GM21528 (cell line): ENCODE data around the gene DNM2.
"Not testable (repeated sequence)": the region's sequence is repeated elsewhere in the genome, so short reads cannot be mapped to it uniquely, and the experiment has no call there.

Experiments
- ATAC-seq: cut with Tn5 transposase; IDR thresholded peaks from one replicate; pipeline ENCODE4 v1.9.1; 2021; ENCODE audit warnings: mild to moderate bottlenecking, moderate library complexity; ENCODE audit not compliant: unreplicated experiment, low FRiP score

The DNM2 gene

GRCh38 chr19:10717356-10718204, at the start of gene DNM2:
TSS of gene DNM2 (plus strand) at chr19:10718079. CDS start at chr19:10718243, 164 bp downstream.
- peak; percentile 82 for ATAC-seq

- ATAC-seq: no peak
These were observed 48.6 kb upstream of the DNM2 start for GRCh38 chr19:10669246-10669645.

DNA sequence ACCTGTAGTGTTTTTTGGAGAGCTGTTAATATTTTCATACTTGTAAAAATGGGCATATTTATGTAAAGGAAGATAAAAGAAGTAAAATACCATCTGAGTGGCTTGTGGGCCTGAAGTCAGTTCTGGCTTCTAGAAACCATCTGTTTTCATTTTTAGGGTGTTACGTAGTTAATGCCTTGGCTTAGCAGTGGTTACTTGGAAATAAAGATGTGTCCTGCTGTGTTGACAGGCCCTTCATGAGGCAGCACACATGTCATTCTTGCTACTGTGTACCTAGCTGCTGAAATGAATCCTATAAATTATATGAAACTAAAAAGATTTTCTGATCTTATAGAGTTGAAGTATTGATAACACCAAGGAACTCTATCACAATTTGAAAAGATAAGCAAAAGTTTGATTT, 47.7 kb upstream of the DNM2 start:
- ATAC-seq: no peak

DNA sequence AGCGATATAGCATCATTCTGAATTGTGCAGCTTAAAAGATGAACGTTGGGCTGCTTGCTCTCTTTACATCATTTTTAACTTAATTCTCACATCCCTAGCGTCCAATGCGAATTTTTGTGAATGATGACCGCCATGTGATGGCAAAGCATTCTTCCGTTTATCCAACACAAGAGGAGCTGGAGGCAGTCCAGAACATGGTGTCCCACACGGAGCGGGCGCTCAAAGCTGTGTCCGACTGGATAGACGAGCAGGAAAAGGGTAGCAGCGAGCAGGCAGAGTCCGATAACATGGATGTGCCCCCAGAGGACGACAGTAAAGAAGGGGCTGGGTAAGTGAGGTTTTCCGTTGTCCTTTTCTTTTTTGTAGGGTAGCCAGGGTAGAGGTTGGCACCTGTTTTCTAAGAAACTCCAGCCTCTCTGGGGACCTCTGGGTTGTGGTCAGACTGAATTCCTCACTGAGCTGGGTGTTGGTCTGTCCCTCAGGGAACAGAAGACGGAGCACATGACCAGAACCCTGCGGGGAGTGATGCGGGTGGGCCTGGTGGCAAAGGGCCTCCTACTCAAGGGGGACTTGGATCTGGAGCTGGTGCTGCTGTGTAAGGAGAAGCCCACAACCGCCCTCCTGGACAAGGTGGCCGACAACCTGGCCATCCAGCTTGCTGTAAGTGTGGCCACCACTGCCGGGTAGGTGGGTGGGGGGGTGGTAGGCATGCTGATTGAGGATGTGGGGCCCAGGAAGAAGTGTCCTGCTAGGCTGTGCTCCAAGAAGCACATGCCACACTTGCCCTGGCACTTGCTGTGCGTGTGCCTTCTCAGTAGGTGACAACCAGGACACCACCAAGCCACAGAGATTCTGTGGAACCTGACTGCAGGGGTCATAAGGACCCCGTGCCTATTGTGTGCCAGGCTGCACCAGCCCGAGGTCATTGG, 46.7 kb upstream of the DNM2 start:
- no peak for ATAC-seq

DNA sequence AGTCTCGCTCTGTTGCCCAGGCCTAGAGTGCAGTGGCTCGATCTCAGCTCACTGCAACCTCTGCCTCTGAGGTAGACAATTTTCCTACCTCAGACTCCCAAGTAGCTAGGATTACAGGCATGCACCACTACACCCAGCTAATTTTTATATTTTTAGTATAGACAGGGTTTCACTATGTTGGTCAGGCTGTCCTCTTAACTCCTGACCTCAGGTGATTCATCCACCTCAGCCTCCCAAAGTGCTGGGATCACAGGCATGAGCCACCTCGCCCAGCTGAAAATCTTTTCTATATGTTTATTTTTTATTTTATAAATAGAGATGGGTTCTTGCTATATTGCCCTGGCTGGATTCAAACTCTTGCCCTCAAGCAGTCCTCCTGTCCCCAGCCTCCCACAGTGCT, 46.0 kb upstream of the DNM2 start:
- ATAC-seq: not testable (repeated sequence)

DNA sequence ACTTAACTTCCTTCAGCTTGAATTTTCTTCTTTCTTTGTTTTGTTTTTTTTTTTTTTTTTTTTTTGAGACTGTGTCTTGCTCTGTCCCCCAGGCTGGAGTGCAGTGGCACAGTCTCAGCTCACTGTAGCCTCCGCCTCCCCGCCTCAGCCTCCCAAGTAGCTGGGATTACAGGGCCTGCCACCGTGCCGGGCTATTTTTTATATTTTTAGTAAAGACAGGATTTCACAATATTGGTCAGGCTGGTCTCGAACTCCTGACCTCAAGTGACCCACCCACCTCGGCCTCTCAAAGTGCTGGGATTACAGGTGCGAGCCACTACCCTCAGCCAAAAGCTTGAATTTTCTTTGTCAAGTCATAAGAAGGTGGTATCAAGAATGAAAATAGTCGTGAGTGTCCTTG, 42.7 kb upstream of the DNM2 start:
- ATAC-seq: not testable (repeated sequence)

GRCh38 chr19:10677751-10678150, 40.1 kb upstream of the DNM2 start:
- ATAC-seq: no peak

GRCh38 chr19:10678813-10679212, 39.1 kb upstream of the DNM2 start:
- ATAC-seq: no peak

GRCh38 chr19:10679743-10680142, 38.1 kb upstream of the DNM2 start:
- no peak for ATAC-seq

GRCh38 chr19:10680545-10681135, 37.2 kb upstream of the DNM2 start:
- no peak for ATAC-seq

DNA sequence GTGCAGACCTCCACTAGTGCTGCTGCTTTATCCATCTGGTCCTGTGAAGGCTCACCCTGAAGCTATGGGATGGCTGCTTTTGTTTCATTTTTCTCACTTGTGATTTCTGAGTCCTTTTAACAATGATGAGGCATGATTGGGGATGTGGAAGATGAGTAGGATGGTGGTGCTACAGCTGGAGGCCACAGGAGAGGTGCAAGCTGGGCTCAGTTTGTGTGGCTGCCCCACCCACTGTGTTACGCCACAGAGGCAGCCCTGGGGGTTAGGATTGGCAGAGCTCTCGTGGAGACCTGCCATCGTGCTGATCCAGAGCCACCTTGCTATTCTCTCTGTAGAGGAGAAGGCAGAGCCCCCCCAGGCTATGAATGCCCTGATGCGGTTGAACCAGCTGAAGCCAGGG, 36.2 kb upstream of the DNM2 start:
- ATAC-seq: no peak

DNA sequence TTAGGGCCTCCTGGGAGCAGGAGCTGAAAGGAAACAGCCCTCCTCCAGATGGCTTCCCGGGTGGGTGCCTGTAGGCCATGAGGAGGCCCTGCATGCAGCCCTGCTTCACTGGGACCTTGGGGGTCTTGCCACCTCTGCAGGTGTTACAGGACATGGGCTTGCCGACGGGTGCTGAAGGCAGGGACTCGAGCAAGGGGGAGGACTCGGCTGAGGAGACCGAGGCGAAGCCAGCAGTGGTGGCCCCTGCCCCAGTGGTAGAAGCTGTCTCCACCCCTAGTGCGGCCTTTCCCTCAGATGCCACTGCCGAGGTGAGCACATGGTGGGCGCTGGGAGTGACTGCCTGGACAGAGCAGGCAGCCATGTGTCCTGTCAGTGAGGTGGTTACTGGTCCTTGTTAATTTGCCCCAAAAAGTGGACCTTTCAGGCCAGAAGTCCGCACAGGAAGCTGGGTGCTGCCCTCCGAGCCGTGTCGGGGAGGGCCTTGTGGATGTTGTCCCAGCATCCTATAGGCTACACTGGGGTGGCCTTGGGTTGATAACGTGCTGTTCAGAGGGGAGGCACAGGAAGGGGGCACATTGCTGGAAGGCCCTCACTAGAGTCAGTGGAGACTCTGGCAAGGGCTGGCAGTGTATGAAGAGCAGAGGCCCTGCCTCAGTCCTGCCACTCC, 35.3 kb upstream of the DNM2 start:
- ATAC-seq: no peak

- ATAC-seq: no peak
These were observed 34.8 kb upstream of the DNM2 start for GRCh38 chr19:10683064-10683426.

DNA sequence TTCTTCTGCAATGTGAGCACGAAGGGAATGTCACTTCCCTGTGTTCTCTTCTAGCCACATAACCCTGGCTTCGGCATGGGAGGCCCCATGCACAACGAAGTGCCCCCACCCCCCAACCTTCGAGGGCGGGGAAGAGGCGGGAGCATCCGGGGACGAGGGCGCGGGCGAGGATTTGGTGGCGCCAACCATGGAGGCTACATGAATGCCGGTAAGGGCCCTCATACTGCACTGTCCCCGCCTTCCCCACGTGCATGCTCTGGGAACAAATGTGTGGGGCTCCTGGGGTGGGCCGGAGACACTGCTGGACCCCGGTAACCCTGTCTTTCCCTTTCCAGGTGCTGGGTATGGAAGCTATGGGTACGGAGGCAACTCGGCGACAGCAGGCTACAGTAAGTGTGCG, 34.3 kb upstream of the DNM2 start:
- no peak for ATAC-seq

DNA sequence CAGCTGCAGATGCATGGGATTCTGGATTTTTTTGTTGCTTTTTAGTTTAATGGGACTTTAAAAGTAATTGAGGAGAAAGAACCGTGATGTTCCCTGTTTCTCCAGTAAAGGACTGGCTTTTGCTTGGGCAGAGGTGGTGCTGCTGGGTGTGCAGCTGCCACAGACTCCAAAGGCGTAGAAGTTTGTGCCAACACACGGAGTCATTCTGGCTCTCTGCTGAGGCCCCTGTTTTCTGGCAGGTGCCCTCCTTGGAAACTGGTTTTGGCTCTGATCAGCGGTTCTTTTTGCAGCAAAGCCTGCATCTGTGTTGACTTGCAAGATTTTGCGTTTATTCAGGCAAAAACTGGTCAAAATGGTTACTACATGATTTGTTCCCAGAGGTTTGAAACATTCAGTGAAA, 32.7 kb upstream of the DNM2 start:
- no peak for ATAC-seq

DNA sequence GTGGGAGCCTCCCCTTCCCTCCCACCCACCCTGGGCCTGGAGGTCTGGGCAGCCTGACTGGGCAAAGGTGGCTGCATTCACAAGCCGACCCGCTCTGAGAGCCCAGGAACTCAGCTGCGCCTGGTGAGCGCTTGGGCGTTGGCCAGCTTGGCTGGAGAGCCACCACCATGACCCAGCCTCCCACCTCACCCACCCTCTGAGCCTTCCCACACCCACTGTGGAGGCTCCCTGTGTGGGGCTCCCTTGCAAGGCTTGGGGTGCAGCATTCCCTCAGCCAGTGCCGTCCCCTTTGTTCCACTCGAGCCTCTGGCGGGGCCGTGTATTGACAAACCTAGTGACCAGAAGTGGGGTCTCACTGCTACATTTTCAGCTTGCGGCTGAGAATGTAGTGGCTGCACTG, 31.7 kb upstream of the DNM2 start:
- ATAC-seq: no peak

GRCh38 chr19:10686661-10687517, 31.0 kb upstream of the DNM2 start:
- ATAC-seq: no peak

GRCh38 chr19:10687518-10688288, 30.2 kb upstream of the DNM2 start:
- ATAC-seq: no peak
